Endodermal cell (in vitro differentiated cells): ENCODE data around the gene LSR. TPM values are rescaled to one million over a fixed set of nuclear protein-coding genes. Genes with fewer than 3 reads are reported as not detected.

Experiments
- DNase-seq: peaks from one replicate; pipeline ENCODE4 v3.0.0-alpha.2; 2017
- H3K27ac ChIP-seq: 2 replicates; pipeline ENCODE4 v1.5.1; 2013; ENCODE audit warnings: mild to moderate bottlenecking, low read depth, low read length, moderate library complexity
- H3K27me3 ChIP-seq: 2 replicates; pipeline ENCODE4 v1.6.1; 2013; ENCODE audit warnings: mild to moderate bottlenecking, low read length, moderate library complexity; ENCODE audit not compliant: insufficient read depth, control insufficient read depth, poor library complexity, severe bottlenecking
- H3K36me3 ChIP-seq: 2 replicates; pipeline ENCODE4 v1.7.0; 2013; ENCODE audit warnings: mild to moderate bottlenecking, low read length, moderate library complexity; ENCODE audit not compliant: control insufficient read depth, insufficient read depth
- H3K4me1 ChIP-seq: one replicate; pipeline ENCODE4 v1.7.0; 2013; ENCODE audit warnings: low read length; ENCODE audit not compliant: control insufficient read depth, insufficient read depth
- H3K4me3 ChIP-seq: 2 replicates; pipeline ENCODE4 v1.5.1; 2013; ENCODE audit warnings: mild to moderate bottlenecking, low read length, moderate library complexity
- H3K9ac ChIP-seq: 2 replicates; pipeline ENCODE4 v1.6.1; 2013; ENCODE audit warnings: mild to moderate bottlenecking, low read length, moderate library complexity; ENCODE audit not compliant: poor library complexity, severe bottlenecking; ENCODE audit errors: extremely low read depth
- H3K9me3 ChIP-seq: 2 replicates; pipeline ENCODE4 v1.6.1; 2013; ENCODE audit warnings: mild to moderate bottlenecking, low read length, moderate library complexity; ENCODE audit not compliant: control insufficient read depth
- H3K27ac Mint-ChIP-seq: 2 replicates; pipeline ENCODE4 v1.8.0; 2020; ENCODE audit warnings: mixed read lengths
- H3K27me3 Mint-ChIP-seq: 2 replicates; pipeline ENCODE4 v1.8.0; 2021; ENCODE audit warnings: mild to moderate bottlenecking, mixed read lengths; ENCODE audit not compliant: insufficient read depth
- H3K36me3 Mint-ChIP-seq: 2 replicates; pipeline ENCODE4 v1.8.0; 2020; ENCODE audit warnings: low read depth, mixed read lengths
- H3K4me1 Mint-ChIP-seq: 2 replicates; pipeline ENCODE4 v1.8.0; 2020; ENCODE audit warnings: mixed read lengths
- H3K4me3 Mint-ChIP-seq: 2 replicates; pipeline ENCODE4 v1.8.0; 2020; ENCODE audit warnings: mild to moderate bottlenecking, moderate library complexity, mixed read lengths
- H3K9me3 Mint-ChIP-seq: 2 replicates; pipeline ENCODE4 v1.8.0; 2020; ENCODE audit warnings: mild to moderate bottlenecking, mixed read lengths
- CTCF ChIP-seq: fragments of 200-600 bp; sonication (generic); conservative IDR thresholded peaks from 2 replicates; pipeline ENCODE4 v1.5.0; 2021; ENCODE audit warnings: antibody characterized with exemption, mild to moderate bottlenecking
- WGBS, 2 experiments: methylation state at CpG; one replicate each; pipeline versions ENCODE4 v1.1.5 to v1.1.7; 2013; ENCODE audit warnings: missing lambda C conversion rate in 2 of 2, mixed read lengths in 1 of 2; ENCODE audit not compliant: insufficient coverage in 1 of 2, insufficient read length in 1 of 2; 5-methylcytosine and 5-hydroxymethylcytosine counted together
- total RNA-seq, 2 donors: library from RNA; stranded (reverse); fragmentation: NEBNext Ultra II Directional in 1 of 2; extraction: Animal tissue kit (Norgen Biotek cat#: 25700) in 1 of 2; gene quantifications; 2 replicates in 1 of 2; 3 replicates in 1 of 2; pipeline ENCODE4 v1.2.1, GENCODE V29; 2021

The LSR gene
- total RNA-seq, 2 donors from 2014 or later: 112 to 170 TPM

GRCh38 chr19:35298561-35298972, 49.8 kb downstream of the LSR start:
- Histone ChIP-seq H3K9me3 (no peaks in the 10 kb centered on the region), H3K4me3 (no peak overlapping the region), H3K27ac (no peak overlapping the region), H3K4me1 (peaks cover 3% of the 10 kb centered on the region), H3K27me3 (no peaks in the 10 kb centered on the region), H3K36me3 (no peaks in the 10 kb centered on the region), H3K9ac (no peak overlapping the region)
- 80 to 94% methylated on average over 2 to 5 of the region's 5 CpGs for WGBS, 2 experiments
- H3K9me3 Mint-ChIP-seq: no peaks in the 10 kb centered on the region
- peaks cover 4% of the 10 kb centered on the region for H3K27me3 Mint-ChIP-seq
- H3K27ac Mint-ChIP-seq: no peak overlapping the region
- no peak for TF ChIP-seq CTCF
- H3K4me3 Mint-ChIP-seq: no peak overlapping the region
- H3K36me3 Mint-ChIP-seq: no peaks in the 10 kb centered on the region
- H3K4me1 Mint-ChIP-seq: peaks cover 3% of the 10 kb centered on the region
- no peak for DNase-seq

- no peak for TF ChIP-seq CTCF
- Histone ChIP-seq H3K36me3 (no peaks in the 10 kb centered on the region), H3K9me3 (no peaks in the 10 kb centered on the region), H3K27me3 (no peaks in the 10 kb centered on the region), H3K27ac (no peak overlapping the region), H3K4me1 (no peaks in the 10 kb centered on the region), H3K4me3 (no peak overlapping the region), H3K9ac (no peak overlapping the region)
- 92% methylated on average over 14 to 44 of the region's 55 CpGs for WGBS, 2 experiments
- Mint-ChIP-seq H3K4me1 (no peaks in the 10 kb centered on the region), H3K4me3 (no peak overlapping the region), H3K27me3 (peaks cover 1% of the 10 kb centered on the region), H3K36me3 (no peaks in the 10 kb centered on the region), H3K9me3 (no peaks in the 10 kb centered on the region), H3K27ac (no peak overlapping the region)
- DNase-seq: peak; percentile 85
Observed at GRCh38 chr19:35299523-35300338, 50.9 kb downstream of the LSR start.

- H3K4me3 ChIP-seq: no peak overlapping the region
- no peaks in the 10 kb centered on the region for H3K4me1 ChIP-seq
- no peak overlapping the region for H3K27ac ChIP-seq
- H3K36me3 Mint-ChIP-seq: no peaks in the 10 kb centered on the region
- H3K9me3 Mint-ChIP-seq: no peaks in the 10 kb centered on the region
- H3K4me1 Mint-ChIP-seq: no peaks in the 10 kb centered on the region
- 93 to 96% methylated on average over 3 to 10 of the region's 10 CpGs for WGBS, 2 experiments
- no peaks in the 10 kb centered on the region for H3K9me3 ChIP-seq
- DNase-seq: no peak
- no peaks in the 10 kb centered on the region for H3K36me3 ChIP-seq
- no peak for TF ChIP-seq CTCF
- peaks cover 1% of the 10 kb centered on the region for H3K27me3 Mint-ChIP-seq
- no peak overlapping the region for H3K9ac ChIP-seq
- no peak overlapping the region for H3K4me3 Mint-ChIP-seq
- no peaks in the 10 kb centered on the region for H3K27me3 ChIP-seq
- no peak overlapping the region for H3K27ac Mint-ChIP-seq
Observed at GRCh38 chr19:35300339-35300649, 51.5 kb downstream of the LSR start.
